Epithelial cell of proximal tubule (primary cell): ENCODE measurements around the gene ESYT2. TPM values are rescaled to one million over a fixed set of nuclear protein-coding genes. Genes with fewer than 3 reads are reported as not detected.

Experiments
- DNase-seq: peaks from one replicate; pipeline ENCODE4 v3.0.0-alpha.2; 2011; ENCODE audit warnings: low read depth
- H3K4me3 ChIP-seq: 2 replicates; pipeline ENCODE4 v1.5.1; 2011; ENCODE audit warnings: low read depth, mild to moderate bottlenecking, low read length
- CTCF ChIP-seq: conservative IDR thresholded peaks from 2 replicates; pipeline ENCODE4 v1.5.1; 2012; ENCODE audit warnings: low read depth, mild to moderate bottlenecking, low read length
- total RNA-seq: library from RNA; depleted of rRNA; stranded (reverse); fragments of >200 nt; gene quantifications from 2 replicates; pipeline ENCODE4 v1.2.3, GENCODE V29; 2015

Gene ESYT2
- total RNA-seq, 1 donor from 2014 or later, result 43.4 TPM

- no peak overlapping the region for H3K4me3 ChIP-seq
- no peak for TF ChIP-seq CTCF
- no peak for DNase-seq
These were observed 92.1 kb downstream of the ESYT2 start for GRCh38 chr7:158737064-158737695.

GRCh38 chr7:158735935-158736334, 93.4 kb downstream of the ESYT2 start:
- H3K4me3 ChIP-seq, result no peak overlapping the region
- no peak for TF ChIP-seq CTCF

GRCh38 chr7:158734861-158735260, 94.4 kb downstream of the ESYT2 start:
- no peak for DNase-seq
- TF ChIP-seq CTCF, result no peak
- H3K4me3 ChIP-seq, result no peak overlapping the region

More at GRCh38 chr7:158735935-158736334, 93.4 kb downstream of the ESYT2 start:
- no peak for DNase-seq

GRCh38 chr7:158733775-158734494, 95.4 kb downstream of the ESYT2 start:
- no peak for DNase-seq
- H3K4me3 ChIP-seq, result no peak overlapping the region
- TF ChIP-seq CTCF, result no peak

- no peak for TF ChIP-seq CTCF
- no peak overlapping the region for H3K4me3 ChIP-seq
- DNase-seq, result no peak
These were observed 96.1 kb downstream of the ESYT2 start for GRCh38 chr7:158733220-158733519.

GRCh38 chr7:158732494-158733219, 96.7 kb downstream of the ESYT2 start:
- DNase-seq, result no peak
- H3K4me3 ChIP-seq, result no peak overlapping the region
- TF ChIP-seq CTCF, result no peak
